IPS-18c (cell line): ENCODE measurements around the gene CHPF2.

Experiments
- H3K4me3 ChIP-seq: 2 replicates; pipeline ENCODE4 v1.7.0; 2013; ENCODE audit warnings: low read depth, mild to moderate bottlenecking, low read length, moderate library complexity; ENCODE audit not compliant: insufficient read depth
- H3K9me3 ChIP-seq: one replicate; pipeline ENCODE4 v1.6.1; 2013; ENCODE audit warnings: mild to moderate bottlenecking, low read length, moderate library complexity; ENCODE audit not compliant: control insufficient read depth, insufficient read depth

The CHPF2 gene

GRCh38 chr7:151201344-151201743 lies 30.9 kb upstream of the CHPF2 start:
- Histone ChIP-seq H3K4me3 (no peak overlapping the region), H3K9me3 (no peaks in the 10 kb centered on the region)

GRCh38 chr7:151201751-151202150 lies 30.5 kb upstream of the CHPF2 start:
- Histone ChIP-seq H3K9me3 (no peaks in the 10 kb centered on the region), H3K4me3 (no peak overlapping the region)

GRCh38 chr7:151202836-151203235 lies 29.4 kb upstream of the CHPF2 start:
- Histone ChIP-seq H3K9me3 (no peaks in the 10 kb centered on the region), H3K4me3 (no peak overlapping the region)

- no peak overlapping the region for H3K4me3 ChIP-seq
- no peaks in the 10 kb centered on the region for H3K9me3 ChIP-seq
These were observed 27.8 kb upstream of the CHPF2 start for GRCh38 chr7:151204383-151205032.

GRCh38 chr7:151205730-151206129 lies 26.6 kb upstream of the CHPF2 start:
- Histone ChIP-seq H3K9me3 (no peaks in the 10 kb centered on the region), H3K4me3 (no peak overlapping the region)

- Histone ChIP-seq H3K4me3 (no peak overlapping the region), H3K9me3 (no peaks in the 10 kb centered on the region)
These were observed 25.4 kb upstream of the CHPF2 start for GRCh38 chr7:151206914-151207313.

GRCh38 chr7:151207315-151207714 lies 25.0 kb upstream of the CHPF2 start:
- no peaks in the 10 kb centered on the region for H3K9me3 ChIP-seq
- H3K4me3 ChIP-seq = no peak overlapping the region

GRCh38 chr7:151207804-151208203 lies 24.5 kb upstream of the CHPF2 start:
- Histone ChIP-seq H3K9me3 (no peaks in the 10 kb centered on the region), H3K4me3 (no peak overlapping the region)

- Histone ChIP-seq H3K4me3 (no peak overlapping the region), H3K9me3 (no peaks in the 10 kb centered on the region)
These were observed 23.9 kb upstream of the CHPF2 start for GRCh38 chr7:151208253-151208862.

- H3K9me3 ChIP-seq = no peaks in the 10 kb centered on the region
- H3K4me3 ChIP-seq = no peak overlapping the region
These were observed 22.7 kb upstream of the CHPF2 start for GRCh38 chr7:151209588-151209987.

GRCh38 chr7:151210087-151210854 lies 22.0 kb upstream of the CHPF2 start, which contains the start of gene H2BK1:
Gene H2BK1, minus strand, starts transcription at chr7:151210488. Its CDS starts 170 bp downstream, at chr7:151210318.
- H3K9me3 ChIP-seq = no peaks in the 10 kb centered on the region
- no peak within 1 kb of the TSS for H3K4me3 ChIP-seq

- no peaks in the 10 kb centered on the region for H3K9me3 ChIP-seq
- no peak overlapping the region for H3K4me3 ChIP-seq
These were observed 21.0 kb upstream of the CHPF2 start for GRCh38 chr7:151211155-151211772.

- no peak overlapping the region for H3K4me3 ChIP-seq
These were observed 19.7 kb upstream of the CHPF2 start for GRCh38 chr7:151212626-151213025.

GRCh38 chr7:151213826-151214225 lies 18.5 kb upstream of the CHPF2 start:
- H3K9me3 ChIP-seq = no peaks in the 10 kb centered on the region
- H3K4me3 ChIP-seq = no peak overlapping the region

More at GRCh38 chr7:151212626-151213025, 19.7 kb upstream of the CHPF2 start:
- H3K9me3 ChIP-seq = no peaks in the 10 kb centered on the region

- Histone ChIP-seq H3K9me3 (no peaks in the 10 kb centered on the region), H3K4me3 (no peak overlapping the region)
These were observed 16.9 kb upstream of the CHPF2 start for GRCh38 chr7:151215396-151215795.

GRCh38 chr7:151218170-151218569 lies 14.1 kb upstream of the CHPF2 start:
- Histone ChIP-seq H3K9me3 (no peaks in the 10 kb centered on the region), H3K4me3 (no peak overlapping the region)

GRCh38 chr7:151223728-151224127 lies 8.6 kb upstream of the CHPF2 start:
- Histone ChIP-seq H3K4me3 (no peak overlapping the region), H3K9me3 (no peaks in the 10 kb centered on the region)
